DOHH2 (cell line): ENCODE results near the gene C4B.
"Not testable (repeated sequence)": the region's sequence is repeated elsewhere in the genome, so short reads cannot be mapped to it uniquely, and the experiment has no call there.

Source experiments
- CTCF ChIP-seq: fragments of 200-600 bp; sonication (generic); IDR thresholded peaks from one replicate; pipeline ENCODE4 v1.5.1; 2014; ENCODE audit warnings: antibody characterized with exemption, mild to moderate bottlenecking, low read depth, low read length; ENCODE audit not compliant: poor library complexity, severe bottlenecking
- EZH2phosphoT487 ChIP-seq: fragments of 200-600 bp; sonication (generic); IDR thresholded peaks from 2 replicates; pipeline ENCODE4 v1.6.1; 2017; ENCODE audit warnings: borderline replicate concordance, mild to moderate bottlenecking, antibody characterized with exemption, low read length, moderate library complexity, mixed read lengths

DNA sequence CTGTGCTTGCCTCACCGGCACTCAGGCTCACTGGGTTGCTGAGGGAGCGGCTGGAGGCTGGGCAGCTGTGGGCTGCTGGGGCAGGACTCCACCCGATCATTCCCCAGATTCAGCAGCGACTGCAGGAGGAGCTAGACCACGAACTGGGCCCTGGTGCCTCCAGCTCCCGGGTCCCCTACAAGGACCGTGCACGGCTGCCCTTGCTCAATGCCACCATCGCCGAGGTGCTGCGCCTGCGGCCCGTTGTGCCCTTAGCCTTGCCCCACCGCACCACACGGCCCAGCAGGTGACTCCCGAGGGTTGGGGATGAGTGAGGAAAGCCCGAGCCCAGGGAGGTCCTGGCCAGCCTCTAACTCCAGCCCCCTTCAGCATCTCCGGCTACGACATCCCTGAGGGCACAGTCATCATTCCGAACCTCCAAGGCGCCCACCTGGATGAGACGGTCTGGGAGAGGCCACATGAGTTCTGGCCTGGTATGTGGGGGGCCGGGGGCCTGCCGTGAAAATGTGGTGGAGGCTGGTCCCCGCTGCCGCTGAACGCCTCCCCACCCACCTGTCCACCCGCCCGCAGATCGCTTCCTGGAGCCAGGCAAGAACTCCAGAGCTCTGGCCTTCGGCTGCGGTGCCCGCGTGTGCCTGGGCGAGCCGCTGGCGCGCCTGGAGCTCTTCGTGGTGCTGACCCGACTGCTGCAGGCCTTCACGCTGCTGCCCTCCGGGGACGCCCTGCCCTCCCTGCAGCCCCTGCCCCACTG lies 25.9 kb downstream of the C4B start:
- TF ChIP-seq CTCF, EZH2phosphoT487: not testable (repeated sequence)
